DMS53 treated with DMSO at 0.1 percent for 48 hours (cell line): Measurements from ENCODE around the gene GSN.
A peak's percentile ranks its signal among the peaks of the same experiment; 100 is the strongest.

Experiments used
- DNase-seq: peaks from one replicate; lab custom pipeline; 2025; ENCODE audit not compliant: unreplicated experiment; lab: John Stamatoyannopoulos, UW

GSN gene

GRCh38 chr9:121272401-121272948, 4.5 kb downstream of the GSN start:
- no peak for DNase-seq

GRCh38 chr9:121273064-121273775, 5.3 kb downstream of the GSN start:
- DNase-seq = no peak

- DNase-seq = no peak
These were observed 6.9 kb downstream of the GSN start for GRCh38 chr9:121274851-121275250.

- no peak for DNase-seq
These were observed 8.1 kb downstream of the GSN start for GRCh38 chr9:121275781-121276658.

- no peak for DNase-seq
These were observed 9.1 kb downstream of the GSN start for GRCh38 chr9:121277026-121277425.

- DNase-seq = no peak
These were observed 9.7 kb downstream of the GSN start for GRCh38 chr9:121277518-121278295.

- peak; percentile 55 for DNase-seq
These were observed 10.7 kb downstream of the GSN start for GRCh38 chr9:121278477-121279261.

- DNase-seq = no peak
These were observed 11.9 kb downstream of the GSN start for GRCh38 chr9:121279776-121280388.

GRCh38 chr9:121280715-121281613, 13.0 kb downstream of the GSN start:
- DNase-seq = no peak

GRCh38 chr9:121281614-121282276, 13.8 kb downstream of the GSN start:
- peak; percentile 94 for DNase-seq

GRCh38 chr9:121282277-121283079, 14.5 kb downstream of the GSN start:
- DNase-seq = no peak

- DNase-seq = no peak
These were observed 15.1 kb downstream of the GSN start for GRCh38 chr9:121283080-121283398.

- DNase-seq = no peak
These were observed 16.1 kb downstream of the GSN start for GRCh38 chr9:121283856-121284732.

GRCh38 chr9:121284733-121285451, 16.9 kb downstream of the GSN start:
- DNase-seq = no peak

- peak; percentile 57 for DNase-seq
These were observed 18.1 kb downstream of the GSN start for GRCh38 chr9:121285835-121286687.
